Astrocyte of the cerebellum (primary cell): ENCODE data around the gene NDUFA6.

Source experiments
- DNase-seq: peaks from one replicate; pipeline ENCODE4 v3.0.0-alpha.2; 2011; ENCODE audit warnings: low read depth
- H3K4me3 ChIP-seq: 2 replicates; pipeline ENCODE4 v1.5.1; 2011; ENCODE audit warnings: mild to moderate bottlenecking, low read depth, low read length, moderate library complexity
- in situ Hi-C: cut with HindIII; loops from 2 replicates; pipeline ENCODE4 v1.10.0; 2017; ENCODE audit warnings: low sequenced_read_pairs
- TF ChIP-seq, protein P1 (sequence below): IDR thresholded peaks from 2 replicates; pipeline ENCODE4 v1.5.1; 2012; ENCODE audit warnings: low read length, low read depth, moderate library complexity, mild to moderate bottlenecking; ENCODE audit errors: missing control alignments

The NDUFA6 gene

GRCh38 chr22:42091455-42091782, 847 bp upstream of the NDUFA6 start:
- H3K4me3 ChIP-seq = peak overlapping the region; percentile 94
- no peak for DNase-seq
- in situ Hi-C loops = no loop called here

GRCh38 chr22:42086051-42086450, 4.5 kb downstream of the NDUFA6 start:
- in situ Hi-C loops = no loop called here
- TF ChIP-seq, protein P1, sequence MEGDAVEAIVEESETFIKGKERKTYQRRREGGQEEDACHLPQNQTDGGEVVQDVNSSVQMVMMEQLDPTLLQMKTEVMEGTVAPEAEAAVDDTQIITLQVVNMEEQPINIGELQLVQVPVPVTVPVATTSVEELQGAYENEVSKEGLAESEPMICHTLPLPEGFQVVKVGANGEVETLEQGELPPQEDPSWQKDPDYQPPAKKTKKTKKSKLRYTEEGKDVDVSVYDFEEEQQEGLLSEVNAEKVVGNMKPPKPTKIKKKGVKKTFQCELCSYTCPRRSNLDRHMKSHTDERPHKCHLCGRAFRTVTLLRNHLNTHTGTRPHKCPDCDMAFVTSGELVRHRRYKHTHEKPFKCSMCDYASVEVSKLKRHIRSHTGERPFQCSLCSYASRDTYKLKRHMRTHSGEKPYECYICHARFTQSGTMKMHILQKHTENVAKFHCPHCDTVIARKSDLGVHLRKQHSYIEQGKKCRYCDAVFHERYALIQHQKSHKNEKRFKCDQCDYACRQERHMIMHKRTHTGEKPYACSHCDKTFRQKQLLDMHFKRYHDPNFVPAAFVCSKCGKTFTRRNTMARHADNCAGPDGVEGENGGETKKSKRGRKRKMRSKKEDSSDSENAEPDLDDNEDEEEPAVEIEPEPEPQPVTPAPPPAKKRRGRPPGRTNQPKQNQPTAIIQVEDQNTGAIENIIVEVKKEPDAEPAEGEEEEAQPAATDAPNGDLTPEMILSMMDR = no peak
- no peak overlapping the region for H3K4me3 ChIP-seq
- DNase-seq = no peak

More at GRCh38 chr22:42091455-42091782, 847 bp upstream of the NDUFA6 start:
- TF ChIP-seq, protein P1 = no peak

- DNase-seq = no peak
- H3K4me3 ChIP-seq = no peak overlapping the region
- in situ Hi-C loops = no loop called here
- TF ChIP-seq, protein P1 = no peak
Measured at GRCh38 chr22:42084874-42085273, 5.7 kb downstream of the NDUFA6 start.

- in situ Hi-C loops = no loop called here
- no peak overlapping the region for H3K4me3 ChIP-seq
- TF ChIP-seq, protein P1 = no peak
- DNase-seq = no peak
Measured at GRCh38 chr22:42083119-42083518, 7.5 kb downstream of the NDUFA6 start.

GRCh38 chr22:42080287-42080686, 10.3 kb downstream of the NDUFA6 start:
- TF ChIP-seq, protein P1 = no peak
- in situ Hi-C loops = no loop called here
- no peak for DNase-seq

GRCh38 chr22:42079319-42080251, 11.0 kb downstream of the NDUFA6 start, which contains the start of gene SMDT1:
TSS of gene SMDT1 (plus strand) at chr22:42079700. CDS start at chr22:42079769, 69 bp downstream.
- peak; percentile 96 for DNase-seq
- in situ Hi-C loops = no loop called here
- peak within 1 kb of the TSS; percentile 63 for H3K4me3 ChIP-seq
- TF ChIP-seq, protein P1 = no peak

More at GRCh38 chr22:42080287-42080686, 10.3 kb downstream of the NDUFA6 start:
- H3K4me3 ChIP-seq = peak overlapping the region; percentile 63
